GM19025 (cell line): ENCODE measurements around the gene PLCG2.

Experiments
- ATAC-seq: cut with Tn5 transposase; IDR thresholded peaks from one replicate; pipeline ENCODE4 v1.9.1; 2021; ENCODE audit warnings: mild to moderate bottlenecking, low read depth, moderate library complexity; ENCODE audit not compliant: unreplicated experiment

The PLCG2 gene

DNA sequence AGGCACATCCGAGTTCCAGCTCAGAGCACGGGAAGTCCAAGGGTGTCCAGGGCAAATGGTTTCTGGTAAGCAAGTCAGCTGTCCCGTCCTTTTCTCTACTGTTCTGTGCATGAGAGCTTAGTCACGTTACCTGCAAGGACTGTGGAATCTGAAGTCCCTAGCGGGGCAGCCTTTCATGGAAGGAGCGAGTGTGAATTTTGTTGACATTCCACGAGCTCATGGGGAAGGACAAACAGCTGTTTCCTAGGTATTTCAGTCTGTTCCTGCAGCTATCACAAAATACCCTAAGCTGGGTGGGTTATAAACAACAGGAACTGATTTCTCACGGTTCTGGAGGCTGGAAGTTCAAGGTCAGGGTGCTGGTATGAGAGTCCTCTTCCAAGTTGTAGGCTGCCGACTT lies 122.9 kb downstream of the PLCG2 start:
- ATAC-seq, result no peak

DNA sequence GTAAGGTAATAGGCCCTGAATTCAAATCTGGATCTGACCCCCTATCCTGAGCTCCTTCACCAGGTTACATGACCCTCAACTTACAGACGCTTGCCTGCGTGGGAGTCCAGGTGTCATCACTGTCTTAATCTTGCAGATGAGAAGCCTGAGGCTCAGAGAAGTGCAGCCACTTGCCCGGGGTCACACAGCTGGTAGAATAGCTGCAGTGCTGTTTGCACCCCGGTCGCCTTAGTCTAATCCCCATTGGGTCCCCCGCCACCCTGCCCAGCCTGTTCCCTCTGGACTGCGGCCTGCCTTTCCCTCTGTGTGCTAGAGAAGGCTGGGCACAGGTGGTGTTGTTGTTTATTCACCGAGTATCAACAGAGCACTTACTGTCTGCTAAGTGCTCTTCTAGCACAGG lies 125.2 kb downstream of the PLCG2 start:
- ATAC-seq, result no peak

DNA sequence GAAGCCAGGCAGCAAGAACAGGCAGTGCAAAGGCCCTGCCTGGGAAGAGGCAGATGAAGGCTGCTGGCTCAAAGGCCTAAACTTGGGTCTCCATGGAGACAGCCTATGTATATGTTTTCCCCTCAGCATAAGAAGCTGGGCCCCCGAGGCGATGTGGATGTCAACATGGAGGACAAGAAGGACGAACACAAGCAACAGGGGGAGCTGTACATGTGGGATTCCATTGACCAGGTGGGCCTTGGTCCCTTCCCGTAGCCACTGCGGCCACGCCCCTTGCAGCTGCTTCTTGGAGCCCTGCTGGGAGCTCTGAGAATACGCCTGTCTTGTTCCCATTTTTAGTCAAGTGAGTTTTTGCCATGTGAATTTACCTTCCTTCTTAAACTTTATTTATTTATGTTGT lies 126.2 kb downstream of the PLCG2 start:
- ATAC-seq, result no peak

DNA sequence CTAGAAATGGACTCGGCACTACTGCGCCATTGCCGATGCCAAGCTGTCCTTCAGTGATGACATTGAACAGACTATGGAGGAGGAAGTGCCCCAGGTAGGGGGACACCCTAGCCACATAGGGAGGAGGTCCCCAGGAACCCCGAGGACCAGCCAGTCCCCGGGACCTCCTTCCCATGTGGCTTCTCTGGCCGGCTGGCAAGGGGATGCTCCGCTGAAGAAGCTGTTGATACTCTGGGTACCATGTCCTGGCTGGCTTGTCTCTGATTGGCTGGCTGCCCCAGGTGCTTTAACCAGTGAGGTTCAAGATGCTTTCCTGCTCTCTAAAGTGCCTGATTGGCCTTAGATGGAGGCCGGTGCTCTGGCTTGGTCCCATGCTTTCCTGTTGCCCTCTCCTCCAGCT lies 128.6 kb downstream of the PLCG2 start:
- no peak for ATAC-seq

DNA sequence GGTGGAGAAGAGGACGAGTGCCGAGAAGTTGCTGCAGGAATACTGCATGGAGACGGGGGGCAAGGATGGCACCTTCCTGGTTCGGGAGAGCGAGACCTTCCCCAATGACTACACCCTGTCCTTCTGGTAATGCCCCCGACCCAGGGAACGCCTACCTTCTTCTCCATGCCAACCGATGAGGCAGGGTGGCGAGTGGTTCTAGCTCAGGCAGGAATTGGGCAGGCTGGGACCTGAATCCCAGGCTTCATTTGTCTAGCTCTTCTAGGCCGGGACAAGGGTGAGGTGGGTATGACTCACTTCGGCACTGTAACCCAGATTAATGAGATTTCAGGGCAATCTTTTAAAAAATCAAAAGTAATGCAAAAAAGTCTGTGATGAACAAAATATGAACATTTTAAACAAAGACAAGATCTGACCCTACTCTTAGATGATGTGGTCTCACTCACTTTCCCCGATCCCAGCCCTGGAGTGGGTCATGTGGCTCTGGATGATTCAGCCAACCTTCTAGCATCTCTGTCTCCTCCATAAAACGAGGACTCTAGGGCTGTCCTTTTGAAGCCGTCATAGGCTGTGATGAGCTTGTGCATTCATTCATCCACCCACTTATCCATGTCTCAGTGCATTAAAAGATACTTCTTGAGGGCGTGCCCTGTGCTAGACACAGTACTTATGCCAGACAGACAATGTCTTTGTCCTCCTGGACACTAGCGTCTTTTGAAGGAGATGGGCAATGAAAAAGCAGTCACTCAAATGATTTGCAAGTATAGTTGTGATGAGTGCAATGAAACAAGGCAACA lies 129.6 kb downstream of the PLCG2 start:
- ATAC-seq, result no peak

DNA sequence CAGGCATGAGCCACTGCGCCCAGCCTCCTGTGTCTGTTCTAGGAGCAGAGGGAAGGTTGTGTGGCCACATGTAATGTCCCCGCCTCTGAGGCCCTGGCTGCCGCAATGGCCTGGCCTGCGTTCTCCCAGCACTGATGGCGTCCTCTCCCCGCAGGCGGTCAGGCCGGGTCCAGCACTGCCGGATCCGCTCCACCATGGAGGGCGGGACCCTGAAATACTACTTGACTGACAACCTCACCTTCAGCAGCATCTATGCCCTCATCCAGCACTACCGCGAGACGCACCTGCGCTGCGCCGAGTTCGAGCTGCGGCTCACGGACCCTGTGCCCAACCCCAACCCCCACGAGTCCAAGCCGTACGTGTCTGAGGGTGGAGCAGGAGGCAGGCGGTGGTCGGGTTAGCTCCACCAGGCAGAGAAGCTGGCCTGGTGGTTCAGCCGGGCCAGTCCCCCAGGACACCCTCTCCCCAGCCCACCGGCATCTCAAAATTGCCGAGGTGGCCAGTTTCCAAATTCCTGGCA lies 131.3 kb downstream of the PLCG2 start:
- no peak for ATAC-seq

DNA sequence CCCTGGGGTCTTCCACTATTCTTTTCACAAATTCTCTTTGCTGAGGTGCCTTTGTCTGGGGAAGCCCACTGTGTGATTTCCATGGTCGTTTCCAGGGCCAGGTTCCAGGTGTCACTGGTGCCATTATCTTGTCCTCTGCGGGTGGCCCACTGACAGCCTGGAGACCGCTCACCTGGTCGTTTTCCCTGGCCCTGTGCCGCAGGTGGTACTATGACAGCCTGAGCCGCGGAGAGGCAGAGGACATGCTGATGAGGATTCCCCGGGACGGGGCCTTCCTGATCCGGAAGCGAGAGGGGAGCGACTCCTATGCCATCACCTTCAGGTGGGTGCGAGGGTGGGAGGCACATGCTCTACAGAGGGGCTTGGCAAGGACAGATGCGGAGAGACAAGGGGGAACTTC lies 133.3 kb downstream of the PLCG2 start:
- ATAC-seq, result no peak

DNA sequence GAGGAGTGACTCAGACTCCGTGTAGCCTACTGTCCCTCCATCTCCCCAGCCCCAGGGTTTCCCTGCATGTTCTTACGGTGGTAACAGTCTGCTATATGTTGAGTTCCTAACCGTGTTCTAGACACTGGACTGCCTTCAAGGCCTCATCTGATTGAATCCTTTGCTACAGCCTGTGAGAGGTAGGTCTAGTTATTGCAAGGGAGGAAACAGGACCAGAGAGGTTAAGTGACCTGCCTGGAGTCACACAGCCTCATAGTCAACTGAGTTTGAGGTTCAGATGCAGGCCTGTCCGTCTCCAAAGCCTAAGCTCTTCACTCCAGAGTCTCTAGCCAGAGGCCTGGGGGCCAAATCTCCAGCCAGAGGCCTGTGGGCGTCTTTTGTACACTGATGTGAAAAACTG lies 134.1 kb downstream of the PLCG2 start:
- no peak for ATAC-seq

DNA sequence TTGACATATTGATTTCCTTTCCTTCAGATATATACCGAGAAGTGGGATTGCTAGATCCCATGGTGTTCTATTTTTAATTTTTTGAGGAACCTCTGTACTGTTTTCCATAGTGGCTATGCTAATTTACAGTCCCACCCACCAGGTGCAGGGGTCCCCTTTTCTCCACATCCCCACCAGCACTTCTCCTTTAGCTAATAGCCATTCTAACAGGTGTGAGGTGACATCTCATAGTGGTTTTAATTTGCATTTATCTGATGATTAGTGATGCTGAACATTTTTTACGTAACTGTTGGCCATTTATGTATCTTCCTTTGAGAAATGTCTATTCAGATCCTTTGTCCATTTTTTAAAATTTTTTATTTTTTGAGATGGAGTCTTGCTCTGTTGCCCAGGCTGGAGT lies 138.3 kb downstream of the PLCG2 start:
- ATAC-seq, result no peak

DNA sequence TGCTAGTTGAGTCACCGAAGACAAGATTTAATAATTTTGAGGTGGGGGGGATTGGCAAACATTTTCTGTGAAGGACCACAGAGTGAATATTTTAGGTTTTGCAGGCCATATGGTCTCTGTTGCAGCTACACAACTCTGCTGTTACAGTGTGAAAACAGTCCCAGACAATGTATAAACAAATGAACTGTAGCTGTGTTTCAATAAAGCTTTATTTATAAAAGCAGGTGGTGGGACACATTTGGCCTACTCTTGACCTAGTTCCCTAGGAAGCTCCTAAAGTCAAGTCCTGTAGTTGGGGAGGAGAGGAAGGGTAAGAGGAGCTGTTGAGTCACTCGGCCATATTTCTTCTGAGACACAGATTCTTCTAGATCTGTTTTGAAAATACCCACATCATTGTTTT lies 139.8 kb downstream of the PLCG2 start:
- no peak for ATAC-seq

DNA sequence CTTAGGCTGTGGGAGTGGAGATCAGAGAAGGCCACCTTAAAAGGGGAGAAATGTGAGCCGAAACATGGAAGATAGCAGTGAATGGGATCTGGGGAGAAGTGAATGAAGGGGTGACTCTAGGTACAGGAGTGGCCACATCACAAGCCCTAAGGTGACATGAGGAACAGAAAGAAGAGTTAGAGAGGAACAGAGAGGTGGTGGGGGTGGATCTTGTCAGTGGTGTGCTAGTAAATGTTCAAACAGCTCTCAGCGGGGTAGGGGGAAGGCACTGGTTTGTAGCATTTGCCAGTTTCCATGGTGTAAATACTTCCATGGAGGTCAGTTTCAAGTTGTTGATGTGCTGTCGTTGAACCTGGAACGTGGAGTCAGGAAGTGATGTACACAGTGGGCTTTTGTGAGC lies 141.4 kb downstream of the PLCG2 start:
- no peak for ATAC-seq

DNA sequence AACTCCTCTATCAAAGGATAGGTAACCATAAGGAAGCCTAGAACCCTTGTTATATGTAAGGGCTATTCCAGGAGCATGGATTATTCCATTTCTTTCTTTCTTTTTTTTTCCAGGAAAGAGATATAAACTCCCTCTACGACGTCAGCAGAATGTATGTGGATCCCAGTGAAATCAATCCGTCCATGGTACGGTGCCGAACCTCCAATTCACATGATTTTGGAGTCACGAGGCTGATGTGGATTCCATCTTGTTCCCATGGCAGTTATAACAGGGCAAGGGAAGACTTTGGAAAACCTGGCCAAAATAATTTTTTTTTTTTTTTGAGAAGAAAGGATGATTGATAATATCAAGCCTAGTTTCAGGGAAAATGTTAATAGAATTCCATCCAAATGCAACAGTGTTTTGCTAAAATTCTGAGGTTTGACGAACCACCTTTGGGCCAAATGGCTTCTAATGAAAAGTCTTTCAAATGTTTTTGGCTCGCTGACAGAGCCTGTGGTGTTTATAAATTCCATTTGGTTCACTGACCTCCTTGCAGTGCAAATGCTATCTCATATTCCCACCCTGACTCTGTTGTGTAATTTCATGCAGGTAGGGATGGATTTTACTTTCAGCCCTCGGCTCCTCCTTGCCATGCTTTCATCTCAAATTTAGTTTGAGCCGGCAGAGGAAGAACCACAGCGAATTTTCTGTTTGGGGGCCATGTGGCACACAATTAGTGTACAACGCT lies 142.2 kb downstream of the PLCG2 start:
- no peak for ATAC-seq

DNA sequence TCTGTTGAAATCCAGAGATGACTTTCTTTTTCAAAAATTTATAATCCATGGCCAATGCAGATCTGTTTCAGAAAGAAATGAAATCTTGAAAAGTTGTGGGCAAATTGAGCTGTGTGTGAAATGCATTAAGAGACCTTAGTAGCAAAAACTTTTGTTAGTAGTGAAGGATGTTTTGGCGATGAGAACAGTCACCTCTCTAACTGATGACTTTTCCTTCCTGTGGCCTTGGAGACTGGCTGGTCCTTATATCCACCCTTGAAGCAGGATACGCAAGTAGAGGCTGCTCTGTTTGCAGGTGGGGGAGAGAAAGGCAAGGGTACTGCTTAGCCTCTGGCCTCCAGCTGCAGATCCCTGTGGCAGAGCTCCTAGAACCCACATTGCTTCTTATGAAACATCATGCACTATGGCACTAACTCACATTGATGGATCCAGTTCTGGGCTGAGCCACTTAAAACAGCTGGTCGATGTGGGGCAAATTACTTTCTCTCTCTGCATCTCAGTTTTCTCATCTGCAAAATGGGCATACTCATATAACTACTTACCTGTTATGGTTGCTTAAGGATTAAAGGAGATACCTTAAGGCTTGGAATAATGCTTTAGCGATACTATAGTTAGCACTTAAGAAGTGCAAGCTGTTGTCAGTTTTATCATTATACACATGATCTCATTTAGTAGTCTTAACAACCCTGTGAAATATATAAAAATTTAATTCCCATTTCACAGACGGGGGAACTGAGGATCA lies 142.9 kb downstream of the PLCG2 start:
- no peak for ATAC-seq

DNA sequence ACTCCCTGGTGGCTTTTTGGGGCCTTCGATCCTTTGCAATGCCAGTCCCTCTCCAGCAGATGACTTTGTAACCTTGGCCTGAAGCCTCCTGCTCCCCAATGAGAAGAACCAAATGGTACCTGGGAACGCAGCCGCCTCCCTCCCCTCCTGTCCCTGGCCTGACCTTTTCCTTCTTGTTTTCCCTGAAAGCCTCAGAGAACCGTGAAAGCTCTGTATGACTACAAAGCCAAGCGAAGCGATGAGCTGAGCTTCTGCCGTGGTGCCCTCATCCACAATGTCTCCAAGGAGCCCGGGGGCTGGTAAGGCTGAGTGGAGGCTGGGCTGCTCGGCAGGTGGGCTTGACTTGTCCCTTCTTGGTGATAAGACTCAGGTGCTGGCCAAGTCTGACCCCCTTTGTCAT lies 144.2 kb downstream of the PLCG2 start:
- ATAC-seq, result no peak

DNA sequence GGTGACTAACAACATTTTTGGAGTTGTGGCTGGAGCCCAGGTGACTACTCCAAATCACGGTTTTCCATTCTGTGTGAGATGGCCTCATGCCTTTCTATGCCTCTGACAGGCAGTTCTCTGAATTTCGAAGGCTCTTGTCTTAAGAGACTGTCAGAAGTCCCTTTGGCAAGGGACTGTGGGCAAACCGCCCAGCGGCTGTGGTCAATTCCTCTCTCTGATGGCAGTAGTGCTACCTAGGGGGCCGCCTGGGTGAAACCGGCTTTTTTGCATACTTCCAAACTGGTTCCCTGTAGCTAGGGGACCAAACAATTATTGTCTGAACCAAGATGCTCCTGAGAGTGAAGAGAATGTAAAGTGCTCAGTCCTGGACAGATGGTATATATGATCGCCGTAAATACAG lies 145.9 kb downstream of the PLCG2 start:
- ATAC-seq, result no peak

DNA sequence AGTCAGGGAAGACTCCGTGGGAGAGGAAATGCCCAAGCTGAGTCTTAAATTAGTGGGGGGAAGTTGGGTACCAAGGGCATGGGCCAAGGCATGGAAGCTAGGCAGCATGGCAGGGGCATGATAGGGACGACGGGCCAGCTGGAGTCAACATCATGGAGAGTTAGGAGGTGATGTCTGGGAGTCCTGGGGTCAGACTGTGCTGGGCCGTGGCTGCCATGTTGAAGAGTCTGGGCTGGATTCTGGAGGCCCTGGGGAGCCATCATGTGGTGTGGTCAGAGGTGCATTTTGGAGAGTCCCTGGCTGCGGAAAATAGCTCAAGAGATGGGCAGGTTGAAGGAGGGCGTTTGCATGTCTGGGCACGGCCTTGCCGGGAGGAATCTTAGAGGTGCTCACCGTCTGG lies 146.9 kb downstream of the PLCG2 start:
- ATAC-seq, result no peak

DNA sequence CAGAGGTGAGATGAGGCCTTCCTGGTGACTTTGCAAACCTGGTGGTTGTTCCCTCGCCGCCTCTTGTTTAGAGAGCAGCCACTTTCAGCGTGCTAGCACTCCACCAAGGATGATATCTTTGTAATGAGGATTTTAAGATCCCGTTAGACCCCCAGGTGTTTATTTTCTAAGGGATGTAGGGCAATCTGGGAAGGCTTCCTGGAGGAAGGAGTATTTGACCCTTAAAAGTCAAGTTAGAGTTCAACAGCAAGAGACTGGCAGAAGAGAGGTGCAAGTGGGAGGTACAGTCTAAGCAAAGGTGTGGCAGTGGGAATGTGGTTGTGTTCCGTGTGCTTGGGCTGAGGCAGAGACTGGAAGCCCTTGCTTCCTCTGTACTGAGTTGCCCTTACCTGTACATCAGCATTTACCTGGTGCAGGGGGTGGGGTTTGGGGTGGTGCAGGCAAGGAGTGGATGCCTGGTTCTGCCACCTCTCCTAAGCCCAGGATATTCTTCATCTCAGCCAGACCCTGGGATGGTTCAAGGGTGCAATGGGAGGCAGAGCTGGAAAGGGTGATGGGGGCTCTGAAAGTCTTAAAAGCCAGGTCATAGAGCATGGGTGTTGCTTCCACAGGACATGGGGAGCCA lies 148.6 kb downstream of the PLCG2 start:
- ATAC-seq, result no peak

DNA sequence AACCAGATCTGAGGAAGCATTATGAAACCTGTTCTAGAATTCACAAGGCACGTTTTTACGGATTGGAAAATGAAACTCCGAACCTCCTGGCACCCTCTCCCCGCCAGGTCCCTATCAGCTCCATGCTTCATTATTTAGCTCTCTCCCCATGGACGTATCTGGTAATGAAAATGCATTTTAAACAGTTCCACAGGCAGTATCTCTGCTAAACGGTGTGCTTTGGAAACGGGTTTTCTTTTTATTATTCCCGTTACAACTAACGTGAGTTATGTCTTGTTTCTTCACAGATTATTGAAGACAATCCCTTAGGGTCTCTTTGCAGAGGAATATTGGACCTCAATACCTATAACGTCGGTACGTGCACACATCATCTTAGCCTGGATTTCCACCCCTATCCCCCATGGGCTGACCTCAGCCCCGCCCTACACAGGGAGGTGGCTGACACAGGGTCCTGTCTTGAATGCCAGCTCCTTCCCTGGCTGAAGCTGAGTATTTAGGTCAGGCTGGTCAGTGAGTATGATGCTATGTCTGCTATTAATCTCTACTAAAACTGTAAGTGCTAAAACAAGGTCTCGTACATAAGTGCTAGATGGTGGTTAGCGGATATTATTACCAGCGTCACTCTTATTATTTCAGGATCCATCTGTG lies 149.3 kb downstream of the PLCG2 start:
- ATAC-seq, result no peak

DNA sequence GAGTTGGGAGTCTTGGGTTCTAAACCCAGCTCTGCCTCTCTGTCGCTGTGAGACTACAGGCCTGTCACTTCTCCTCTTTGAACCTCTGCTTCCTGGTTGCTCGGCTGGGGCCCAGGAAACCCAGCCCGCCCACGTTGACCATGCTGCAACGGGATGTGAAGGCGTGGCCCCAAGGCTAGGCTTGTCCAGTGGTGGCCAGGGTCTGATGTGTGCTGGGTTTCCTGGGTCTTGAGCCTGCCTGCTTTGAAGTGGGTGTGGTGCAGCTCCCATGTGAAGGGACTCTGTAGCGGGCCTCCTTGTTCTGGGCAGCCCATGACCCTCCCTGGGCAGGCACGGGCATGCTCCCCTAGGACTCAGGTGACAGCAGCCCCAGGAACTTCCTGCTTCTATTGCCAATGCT lies 149.9 kb downstream of the PLCG2 start:
- no peak for ATAC-seq

DNA sequence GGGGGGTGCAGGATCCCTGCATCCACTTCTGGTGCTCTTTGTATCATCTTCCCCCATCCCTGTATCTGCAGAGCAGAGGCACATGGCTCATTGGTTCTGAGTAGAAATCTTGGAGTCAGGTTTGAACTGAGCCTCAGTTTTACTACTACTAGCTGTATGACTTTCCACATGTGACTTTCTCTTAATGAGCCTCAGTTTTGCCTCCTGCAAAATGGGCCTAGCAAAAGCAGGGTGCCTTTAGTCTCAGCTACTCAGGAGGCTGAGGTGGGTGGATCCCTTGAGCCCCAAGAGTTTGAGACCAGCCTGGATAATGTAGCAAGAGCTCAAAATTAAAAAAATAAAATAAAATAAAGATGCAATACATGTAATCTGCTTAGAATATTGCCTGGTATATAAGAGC lies 150.8 kb downstream of the PLCG2 start:
- ATAC-seq, result no peak
